Measurements from ENCODE around the gene COBLL1.

COBLL1 gene

DNA sequence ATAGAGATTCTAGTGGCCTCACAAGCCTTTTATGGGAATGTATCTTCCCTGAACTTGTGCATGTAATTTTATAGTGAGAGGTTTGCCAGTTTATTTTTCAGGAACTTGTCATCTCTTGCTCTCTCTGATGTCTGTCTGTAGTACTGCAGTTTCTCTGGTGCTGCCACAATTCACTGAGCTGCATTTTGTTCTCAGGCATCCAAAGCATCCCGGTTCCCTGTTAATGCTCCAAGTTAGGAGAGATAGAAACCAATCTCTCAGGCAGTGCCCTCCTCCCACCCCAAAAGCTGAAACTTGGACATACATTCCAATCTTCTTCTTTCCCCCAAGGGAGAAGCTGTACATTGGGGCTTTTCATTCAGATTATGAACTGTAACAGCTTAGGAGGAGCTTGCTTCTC is 190.3 kb downstream of the COBLL1 start:
- no peaks in the 10 kb centered on the region for H3K27me3 ChIP-seq (replicated peaks; ENCODE audit: control insufficient read depth, insufficient read depth, low read length, poor library complexity, severe bottlenecking)
- H3K36me3 ChIP-seq (ENCODE audit: control insufficient read depth, insufficient read depth, low read length), result no peaks in the 10 kb centered on the region
- DNase-seq, result no peak
- no peak overlapping the region for H3K4me3 ChIP-seq (ENCODE audit: insufficient read depth, low read depth, low read length, poor library complexity, severe bottlenecking)
- H3K9me3 ChIP-seq (ENCODE audit: control insufficient read depth, low read length), result no peaks in the 10 kb centered on the region
- no peak overlapping the region for H3K27ac ChIP-seq (ENCODE audit: insufficient read depth, low read length, poor library complexity, severe bottlenecking)
- no peaks in the 10 kb centered on the region for H3K4me1 ChIP-seq (ENCODE audit: control insufficient read depth, insufficient read depth, low read length, poor library complexity, severe bottlenecking)

DNA sequence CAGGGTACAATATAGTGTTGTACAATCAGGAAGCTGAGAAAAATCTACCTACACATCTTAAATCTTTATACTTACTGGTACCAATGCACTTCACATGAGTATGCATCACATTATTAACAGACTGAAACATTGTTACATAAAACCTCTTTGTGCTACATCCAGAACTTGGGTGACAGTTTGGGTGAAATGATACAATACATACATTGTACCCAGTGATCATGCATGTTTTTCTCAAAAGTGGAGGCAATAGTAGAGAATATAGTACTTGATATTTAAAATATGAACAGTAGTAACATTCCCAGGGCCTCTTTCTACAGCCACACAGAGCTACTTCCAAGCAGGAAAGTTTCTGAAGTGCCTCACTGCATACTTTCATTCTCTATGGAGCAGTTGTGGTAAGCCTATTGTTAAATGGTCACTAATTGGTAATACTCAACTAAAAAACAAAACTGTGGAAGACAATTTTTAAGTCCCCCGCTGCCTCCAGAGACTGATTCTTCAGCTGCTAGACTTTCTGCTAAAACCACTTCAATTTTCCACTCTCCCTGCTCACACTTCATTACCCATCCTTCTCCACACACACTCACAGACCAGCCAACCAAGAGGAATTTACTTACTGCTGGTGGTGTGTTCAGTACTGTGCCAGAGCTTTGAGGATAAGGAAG is 197.5 kb downstream of the COBLL1 start:
- Histone ChIP-seq H3K27me3 (replicated peaks; ENCODE audit: control insufficient read depth, insufficient read depth, low read length, poor library complexity, severe bottlenecking) (no peaks in the 10 kb centered on the region), H3K27ac (ENCODE audit: insufficient read depth, low read length, poor library complexity, severe bottlenecking) (no peak overlapping the region), H3K4me1 (ENCODE audit: control insufficient read depth, insufficient read depth, low read length, poor library complexity, severe bottlenecking) (no peaks in the 10 kb centered on the region), H3K9me3 (ENCODE audit: control insufficient read depth, low read length) (no peaks in the 10 kb centered on the region), H3K36me3 (ENCODE audit: control insufficient read depth, insufficient read depth, low read length) (no peaks in the 10 kb centered on the region), H3K4me3 (ENCODE audit: insufficient read depth, low read depth, low read length, poor library complexity, severe bottlenecking) (no peak overlapping the region)
- no peak for DNase-seq

DNA sequence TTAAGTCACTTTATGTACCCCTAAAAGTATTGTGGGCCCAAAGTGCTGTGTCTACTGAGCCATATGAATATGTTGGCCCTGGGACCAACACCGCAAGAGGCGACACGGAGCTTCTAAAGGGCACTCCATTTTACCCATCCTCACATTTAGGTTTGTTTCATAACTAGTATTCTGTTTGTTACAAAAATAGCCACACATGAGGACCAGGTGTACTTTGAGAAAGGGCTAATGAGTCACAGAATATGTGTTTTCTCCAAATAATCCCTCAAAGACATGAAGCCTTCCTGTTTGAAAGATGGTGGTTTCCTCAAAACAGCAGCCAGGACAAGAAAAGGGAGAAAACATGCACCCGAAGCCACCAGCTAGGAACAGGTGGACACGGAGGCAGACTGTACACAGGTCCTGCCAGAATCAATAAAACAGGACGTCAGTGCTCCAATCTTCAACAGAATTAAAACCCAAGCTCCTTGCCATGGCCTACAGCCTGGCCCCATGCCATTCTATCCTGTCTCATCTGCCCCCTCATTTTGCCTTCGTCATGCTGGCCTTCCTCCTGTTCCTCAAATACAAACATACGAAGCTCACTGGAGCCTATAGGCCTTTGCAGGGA is 198.6 kb downstream of the COBLL1 start:
- Histone ChIP-seq H3K9me3 (ENCODE audit: control insufficient read depth, low read length) (no peaks in the 10 kb centered on the region), H3K4me1 (ENCODE audit: control insufficient read depth, insufficient read depth, low read length, poor library complexity, severe bottlenecking) (no peaks in the 10 kb centered on the region), H3K27ac (ENCODE audit: insufficient read depth, low read length, poor library complexity, severe bottlenecking) (no peak overlapping the region), H3K27me3 (replicated peaks; ENCODE audit: control insufficient read depth, insufficient read depth, low read length, poor library complexity, severe bottlenecking) (no peaks in the 10 kb centered on the region), H3K4me3 (ENCODE audit: insufficient read depth, low read depth, low read length, poor library complexity, severe bottlenecking) (no peak overlapping the region), H3K36me3 (ENCODE audit: control insufficient read depth, insufficient read depth, low read length) (no peaks in the 10 kb centered on the region)
- DNase-seq, result no peak

- H3K9me3 ChIP-seq (ENCODE audit: control insufficient read depth, low read length), result no peaks in the 10 kb centered on the region
- no peaks in the 10 kb centered on the region for H3K27me3 ChIP-seq (replicated peaks; ENCODE audit: control insufficient read depth, insufficient read depth, low read length, poor library complexity, severe bottlenecking)
- H3K4me1 ChIP-seq (ENCODE audit: control insufficient read depth, insufficient read depth, low read length, poor library complexity, severe bottlenecking), result no peaks in the 10 kb centered on the region
- no peak overlapping the region for H3K4me3 ChIP-seq (ENCODE audit: insufficient read depth, low read depth, low read length, poor library complexity, severe bottlenecking)
- no peak overlapping the region for H3K27ac ChIP-seq (ENCODE audit: insufficient read depth, low read length, poor library complexity, severe bottlenecking)
- H3K36me3 ChIP-seq (ENCODE audit: control insufficient read depth, insufficient read depth, low read length), result no peaks in the 10 kb centered on the region
- DNase-seq, result no peak
Measured at GRCh38 chr2:164642268-164642667, 199.4 kb downstream of the COBLL1 start.
